ENCODE measurements around the gene SRGAP2B. TPM values are rescaled to one million over a fixed set of nuclear protein-coding genes. Genes with fewer than 3 reads are reported as not detected.
"Not testable (repeated sequence)": the region's sequence is repeated elsewhere in the genome, so short reads cannot be mapped to it uniquely, and the experiment has no call there.

Gene SRGAP2B
- total RNA-seq, 1 experiment from 2014 or later = 13.5 TPM

DNA sequence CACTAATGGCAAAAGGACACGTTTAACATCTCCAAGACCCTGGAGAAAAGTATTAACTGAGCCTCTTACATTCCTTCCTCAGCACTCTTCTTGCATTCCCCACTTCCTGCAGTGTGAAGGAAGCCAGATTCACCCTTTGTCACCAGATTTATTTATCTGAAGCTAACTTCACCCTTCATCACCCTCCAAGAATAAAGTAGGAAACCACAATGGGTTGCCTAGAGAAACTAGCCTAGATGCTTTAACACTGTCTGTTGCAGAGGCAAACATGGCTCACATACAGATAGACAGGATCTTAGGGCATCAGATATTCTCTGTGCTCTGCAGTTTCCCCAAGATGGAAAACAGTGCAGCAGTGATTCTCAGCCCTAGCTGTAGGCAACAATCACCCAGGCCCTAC lies 147.6 kb downstream of the SRGAP2B start:
- not testable (repeated sequence) for DNase-seq (ENCODE audit: low spot score)

DNA sequence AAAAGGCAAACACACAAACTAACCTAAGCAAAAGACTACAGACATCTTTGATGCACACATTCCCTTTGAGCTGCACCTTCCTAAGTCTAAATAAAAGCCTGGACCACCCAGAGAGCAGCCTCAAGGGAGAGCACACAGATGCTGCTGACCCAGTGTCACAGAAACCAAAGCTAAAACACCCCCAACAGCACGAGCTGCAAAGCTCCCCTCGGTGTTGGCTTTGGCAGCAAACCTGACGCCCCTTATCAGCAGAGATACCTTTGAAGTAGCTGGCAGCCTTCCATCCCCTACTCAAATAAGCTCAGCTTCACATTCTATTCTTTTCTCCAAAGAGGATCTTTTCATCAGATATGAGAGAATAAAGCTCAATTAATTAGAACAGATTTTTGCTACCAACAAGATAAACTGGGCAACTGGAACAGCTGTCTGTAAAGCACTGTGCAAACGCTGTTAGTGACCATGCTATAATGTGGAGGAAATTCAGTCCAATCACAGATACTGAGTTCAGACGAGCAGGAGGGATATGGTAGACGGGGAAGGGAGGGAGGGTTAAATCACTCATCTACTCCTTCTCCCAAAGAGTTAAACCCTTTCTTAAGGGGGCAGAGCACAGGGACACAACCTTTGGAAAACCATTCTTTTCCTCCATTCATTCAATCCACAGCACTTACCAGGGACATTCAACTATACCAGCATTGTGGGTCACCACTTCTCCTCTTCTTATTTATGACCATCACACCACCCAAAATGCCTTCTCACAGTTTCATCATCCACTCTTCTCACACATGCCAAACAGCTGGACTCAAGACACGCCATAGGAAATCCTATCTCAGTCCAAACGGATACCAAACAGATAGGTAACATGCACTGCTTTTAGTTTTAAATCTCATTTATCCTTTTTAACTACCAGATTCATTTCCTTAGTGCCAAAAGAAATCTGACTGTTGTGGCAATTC lies 148.3 kb downstream of the SRGAP2B start:
- not testable (repeated sequence) for DNase-seq (ENCODE audit: low spot score)

DNA sequence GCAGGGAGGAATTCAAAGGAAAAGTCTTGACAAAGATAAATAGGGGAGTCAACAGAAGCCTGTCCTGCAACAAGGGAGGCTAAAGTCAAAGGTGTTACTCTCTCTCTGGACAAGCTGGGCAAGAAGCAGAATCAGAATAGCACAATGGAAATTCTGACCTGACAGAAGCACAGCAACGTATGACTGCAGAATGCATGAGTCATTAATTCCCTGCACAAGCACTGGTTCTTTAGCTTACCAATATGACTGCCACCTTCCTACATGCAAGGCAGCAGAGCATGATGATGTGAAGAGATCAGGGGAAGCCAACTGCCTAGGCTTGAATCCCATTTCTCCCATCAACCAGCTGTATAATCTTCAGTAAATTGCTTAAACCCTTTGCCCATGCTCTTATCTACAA lies 153.4 kb downstream of the SRGAP2B start:
- not testable (repeated sequence) for DNase-seq (ENCODE audit: low spot score)

DNA sequence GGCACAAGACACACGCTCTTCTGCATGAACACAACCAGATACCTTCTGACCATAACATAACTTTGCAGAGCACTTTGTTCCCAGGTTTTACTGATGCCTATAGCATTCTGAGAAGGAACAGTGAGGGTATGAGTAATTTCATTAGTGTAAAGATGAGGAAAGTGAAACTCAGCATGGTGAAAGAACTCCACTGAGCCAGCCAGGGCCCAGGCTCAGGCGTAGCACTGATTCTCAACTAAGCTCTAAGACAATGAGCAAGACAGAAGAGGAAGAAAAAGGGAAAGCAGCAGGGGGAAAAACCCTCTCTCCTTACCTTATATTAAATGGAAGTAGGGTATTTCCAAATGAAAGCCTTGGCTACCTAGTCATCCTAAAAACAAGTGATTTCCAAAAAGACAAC lies 155.1 kb downstream of the SRGAP2B start:
- not testable (repeated sequence) for DNase-seq (ENCODE audit: low spot score)

DNA sequence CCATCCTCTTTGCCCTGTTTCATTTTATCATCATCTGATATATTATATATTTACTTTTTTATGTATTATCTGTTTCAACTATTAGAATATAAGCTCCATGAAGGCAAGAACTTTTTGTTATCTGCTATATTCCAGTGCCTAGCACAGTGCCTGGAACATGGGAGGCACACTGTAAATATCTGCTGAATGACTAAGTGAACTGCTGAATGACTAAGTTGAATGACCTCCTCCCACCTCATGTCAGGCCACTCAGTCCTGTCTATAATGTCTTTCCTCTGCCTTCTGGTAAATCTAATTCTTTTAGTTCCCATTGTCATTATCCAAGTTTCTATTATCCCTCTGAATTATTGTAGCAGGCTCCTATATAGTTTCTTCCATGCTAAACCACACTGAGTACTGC lies 156.5 kb downstream of the SRGAP2B start:
- DNase-seq (ENCODE audit: low spot score) = not testable (repeated sequence)

DNA sequence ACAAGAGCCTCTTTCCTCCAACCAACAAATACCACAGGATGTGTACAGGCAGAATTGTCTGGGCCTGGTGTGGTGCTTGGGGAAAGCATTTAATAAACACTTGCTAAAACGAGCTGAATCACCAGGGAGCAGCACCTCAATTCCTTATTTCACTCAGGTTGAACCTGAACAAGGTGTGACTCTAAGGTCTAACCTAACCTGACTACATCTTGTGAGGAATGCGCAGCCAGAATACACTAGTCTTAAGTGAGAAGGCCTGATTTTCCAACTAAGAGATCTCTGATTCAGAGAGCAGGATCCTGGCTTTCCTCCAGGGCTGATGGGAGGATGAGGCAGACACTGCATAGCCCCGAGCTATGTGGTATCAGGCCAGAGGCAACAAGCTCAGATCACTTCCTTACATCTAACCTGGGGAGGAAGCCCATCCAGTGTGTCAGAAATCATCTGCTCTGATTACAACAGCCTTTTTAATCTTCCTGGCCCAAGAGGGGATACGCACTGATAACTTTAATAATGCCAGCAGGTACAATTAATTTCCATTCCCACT lies 158.9 kb downstream of the SRGAP2B start:
- not testable (repeated sequence) for DNase-seq (ENCODE audit: low spot score)

DNA sequence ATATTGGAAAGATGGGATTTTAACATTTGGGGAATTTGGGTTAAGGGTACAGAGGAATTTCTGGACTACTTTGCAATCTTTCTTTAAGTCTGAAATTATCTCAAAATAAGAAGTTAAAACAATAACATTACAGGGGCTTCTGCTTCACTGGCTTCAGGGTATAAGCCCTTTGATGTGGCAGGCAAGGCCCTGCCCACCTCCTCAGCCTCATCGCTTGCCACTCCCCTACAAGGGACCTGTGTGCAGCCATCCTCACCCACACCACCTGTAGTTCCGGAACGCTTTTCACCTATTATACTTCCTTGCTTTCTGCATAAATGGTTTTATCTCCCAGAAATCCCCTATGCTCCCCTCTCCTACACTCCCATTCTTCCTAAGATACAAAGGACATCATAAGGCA lies 159.8 kb downstream of the SRGAP2B start:
- not testable (repeated sequence) for DNase-seq (ENCODE audit: low spot score)

DNA sequence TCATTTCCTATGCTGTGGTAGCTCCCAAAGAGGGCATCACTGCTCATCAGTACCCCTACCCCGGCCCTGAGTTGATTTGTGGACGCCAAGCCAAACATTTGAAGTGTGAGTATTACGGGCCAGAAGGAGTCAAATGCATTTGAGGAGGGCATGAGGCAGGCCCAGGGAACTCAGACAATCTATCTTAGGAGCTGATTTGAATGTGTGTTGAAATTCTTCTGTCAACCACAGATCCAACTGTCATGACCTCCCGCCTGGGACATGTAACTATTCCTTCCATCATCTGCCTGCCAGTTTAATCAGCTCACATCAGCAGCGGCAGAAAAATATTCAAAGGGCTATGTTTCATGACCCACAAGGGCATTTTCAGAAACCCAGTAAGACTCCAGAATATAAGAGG lies 162.1 kb downstream of the SRGAP2B start:
- DNase-seq (ENCODE audit: low spot score) = not testable (repeated sequence)

DNA sequence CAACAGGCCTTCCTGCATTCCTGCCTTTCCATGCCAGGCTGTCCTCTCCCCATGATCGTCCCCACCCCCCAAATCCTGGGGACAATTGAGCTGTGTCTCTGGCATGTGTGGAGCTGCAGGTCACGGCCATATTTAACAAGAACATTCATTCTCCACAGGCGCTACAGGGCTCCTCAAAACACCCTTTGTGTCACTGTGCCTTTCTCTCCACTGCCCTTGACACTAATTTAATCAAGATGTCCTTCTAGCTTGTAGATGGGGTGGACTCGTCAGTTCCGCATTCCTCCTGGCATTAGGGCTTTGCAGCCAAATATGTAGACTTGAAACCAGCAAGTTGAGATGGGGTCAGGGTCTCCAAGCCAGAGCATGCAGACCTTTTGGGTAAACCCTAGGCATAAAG lies 163.0 kb downstream of the SRGAP2B start:
- DNase-seq (ENCODE audit: low spot score) = not testable (repeated sequence)

DNA sequence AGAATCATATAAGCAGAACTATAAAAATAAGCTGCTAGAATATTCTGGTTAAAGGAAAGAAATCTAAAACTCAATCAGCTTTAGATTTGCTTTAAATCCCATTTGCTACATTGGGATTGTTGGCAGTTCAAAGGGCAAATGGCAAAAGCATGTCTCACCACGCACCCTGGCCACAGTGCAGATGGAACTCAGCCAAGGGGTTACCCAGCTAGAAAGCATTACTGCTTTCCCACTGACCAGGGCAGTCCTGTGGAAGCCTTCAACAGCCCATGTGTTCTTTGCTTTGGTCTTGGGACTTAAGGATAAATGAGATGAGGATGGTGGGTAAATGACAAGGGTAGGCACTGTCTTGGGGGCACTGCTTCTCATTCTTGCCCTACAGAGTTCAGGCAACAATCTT lies 163.6 kb downstream of the SRGAP2B start:
- DNase-seq (ENCODE audit: low spot score) = peak; percentile 0

DNA sequence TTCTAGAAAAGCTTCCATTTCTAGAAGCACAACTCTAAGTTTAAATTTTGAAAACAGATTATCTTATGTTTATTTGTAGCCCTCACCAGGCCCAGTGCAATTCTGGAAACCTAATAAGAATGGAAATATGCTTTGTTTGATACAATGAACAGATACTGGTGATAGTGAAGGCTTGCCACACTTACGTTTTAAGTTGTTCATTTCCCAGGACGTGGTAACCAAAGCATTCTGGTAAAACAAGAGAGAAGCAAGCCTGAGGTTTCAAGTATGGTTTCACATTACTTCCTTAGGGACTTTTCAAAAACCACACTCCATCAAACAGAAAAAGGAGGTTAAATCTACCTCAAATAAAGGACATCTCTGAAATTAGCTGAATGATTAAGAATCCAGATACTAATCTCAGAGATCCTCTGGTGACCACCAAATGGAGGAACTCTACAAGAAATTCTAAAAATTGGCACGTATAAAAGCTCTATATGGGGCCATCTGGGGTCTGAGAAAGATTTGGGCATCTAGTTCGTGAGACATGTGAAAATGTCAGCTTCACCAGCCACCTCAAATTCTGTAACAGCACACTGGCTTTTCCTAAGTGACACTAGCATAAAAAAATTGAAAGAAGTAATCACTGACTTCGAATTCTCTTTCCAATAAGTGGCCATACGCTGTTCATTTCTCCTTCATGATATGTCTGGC lies 164.9 kb downstream of the SRGAP2B start:
- DNase-seq (ENCODE audit: low spot score) = not testable (repeated sequence)

DNA sequence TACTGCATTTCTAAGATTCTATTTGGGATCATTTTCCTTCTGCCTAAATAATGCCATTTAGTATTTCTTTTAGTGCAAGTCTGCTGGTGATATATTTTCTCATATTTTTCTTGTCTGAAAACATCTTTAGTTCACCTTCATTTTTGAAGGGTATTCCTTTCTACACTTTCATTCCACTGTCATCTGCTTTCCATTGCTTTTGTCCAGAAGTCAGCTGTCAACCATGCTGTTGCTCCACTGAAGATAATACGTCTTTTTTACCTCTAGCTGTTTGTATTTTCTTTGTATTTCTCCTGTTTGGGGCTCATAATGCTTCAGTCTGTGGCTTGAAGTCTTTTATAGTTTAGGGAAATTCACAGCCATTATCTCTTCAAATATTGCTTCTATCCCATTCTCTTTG lies 167.8 kb downstream of the SRGAP2B start:
- not testable (repeated sequence) for DNase-seq (ENCODE audit: low spot score)

DNA sequence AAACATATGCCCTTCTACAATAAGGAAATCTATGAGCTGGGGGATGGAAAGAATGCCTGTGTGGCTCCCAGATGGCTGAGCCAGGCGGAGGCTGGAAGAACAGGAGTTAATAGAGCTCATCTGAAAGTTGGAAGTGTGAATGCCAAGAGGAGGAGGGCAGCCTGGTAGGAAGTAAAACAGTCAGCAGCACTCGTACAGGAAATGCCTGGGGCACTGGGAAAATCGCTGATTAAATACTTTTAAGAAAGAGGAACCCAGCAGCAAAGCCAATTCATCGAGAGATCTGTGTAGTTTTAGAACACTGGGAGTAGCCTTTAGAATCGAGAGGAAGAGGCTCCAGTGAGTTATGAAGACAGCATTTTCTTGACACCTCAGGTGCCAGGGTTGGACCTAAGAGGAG lies 171.5 kb downstream of the SRGAP2B start:
- not testable (repeated sequence) for DNase-seq (ENCODE audit: low spot score)

DNA sequence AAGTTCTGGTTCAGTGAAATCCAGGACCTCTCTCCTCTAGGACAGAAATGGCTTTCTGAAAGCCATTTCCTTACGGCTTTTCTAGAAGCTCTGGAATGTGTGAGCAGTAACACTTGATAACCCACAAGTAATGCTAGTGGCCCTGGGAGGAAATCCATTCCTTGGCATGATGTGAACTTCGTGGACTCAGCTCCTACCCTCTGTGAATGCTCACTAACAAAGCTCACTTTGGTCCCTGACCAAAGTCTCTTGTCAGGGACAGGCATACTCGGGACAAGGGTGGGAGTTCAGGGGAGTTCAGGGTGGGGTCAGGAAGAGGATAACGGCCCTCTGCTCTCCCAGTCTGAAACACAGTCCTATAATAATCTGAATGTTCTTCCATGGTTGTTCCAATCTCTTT lies 172.3 kb downstream of the SRGAP2B start:
- DNase-seq (ENCODE audit: low spot score) = not testable (repeated sequence)

DNA sequence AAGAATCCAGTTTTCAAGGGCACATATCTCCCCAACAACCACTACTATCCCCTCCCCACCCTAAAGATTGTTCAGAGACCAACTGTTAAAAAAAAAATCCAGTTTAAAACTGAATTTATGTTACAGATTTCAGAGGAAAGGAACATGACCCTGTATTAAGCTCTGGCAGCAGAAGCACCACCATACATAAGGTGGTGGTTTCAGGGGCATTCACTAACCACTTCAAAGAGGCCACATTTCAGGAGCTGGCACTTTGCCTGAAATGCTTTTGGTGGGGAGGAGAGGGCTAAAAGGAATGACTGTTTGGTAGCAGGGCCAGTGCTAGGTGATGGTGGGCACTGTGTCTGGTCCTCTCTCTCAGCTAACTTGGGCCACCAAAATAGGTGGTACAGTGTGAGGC lies 176.0 kb downstream of the SRGAP2B start:
- DNase-seq (ENCODE audit: low spot score) = not testable (repeated sequence)

DNA sequence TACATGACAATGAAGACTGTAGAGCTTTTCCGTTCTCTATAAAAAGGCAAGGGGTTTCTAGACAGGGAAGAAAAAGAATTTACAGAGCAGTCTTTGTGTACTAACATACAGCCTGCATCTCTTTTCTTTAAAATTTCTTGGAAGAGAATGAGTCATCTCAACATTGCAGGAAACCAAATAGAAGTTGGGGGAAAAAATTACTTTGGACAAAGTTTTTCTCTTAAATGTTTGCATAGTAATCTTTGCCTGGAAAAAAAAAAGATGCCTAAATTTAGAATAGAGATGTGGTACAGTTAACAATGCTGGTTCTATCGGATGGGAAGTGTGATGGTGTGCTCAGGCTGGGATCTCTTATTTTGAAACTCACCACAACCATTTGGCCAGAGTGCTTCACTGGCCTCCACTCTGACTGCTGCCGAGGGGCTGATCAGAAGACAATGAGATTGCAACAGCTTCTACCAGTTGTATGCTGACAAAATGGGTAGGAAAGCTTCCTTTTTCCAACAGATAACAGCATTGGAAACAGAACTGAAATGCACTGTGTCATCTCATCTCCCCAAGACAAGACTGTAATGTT lies 177.0 kb downstream of the SRGAP2B start:
- not testable (repeated sequence) for DNase-seq (ENCODE audit: low spot score)

DNA sequence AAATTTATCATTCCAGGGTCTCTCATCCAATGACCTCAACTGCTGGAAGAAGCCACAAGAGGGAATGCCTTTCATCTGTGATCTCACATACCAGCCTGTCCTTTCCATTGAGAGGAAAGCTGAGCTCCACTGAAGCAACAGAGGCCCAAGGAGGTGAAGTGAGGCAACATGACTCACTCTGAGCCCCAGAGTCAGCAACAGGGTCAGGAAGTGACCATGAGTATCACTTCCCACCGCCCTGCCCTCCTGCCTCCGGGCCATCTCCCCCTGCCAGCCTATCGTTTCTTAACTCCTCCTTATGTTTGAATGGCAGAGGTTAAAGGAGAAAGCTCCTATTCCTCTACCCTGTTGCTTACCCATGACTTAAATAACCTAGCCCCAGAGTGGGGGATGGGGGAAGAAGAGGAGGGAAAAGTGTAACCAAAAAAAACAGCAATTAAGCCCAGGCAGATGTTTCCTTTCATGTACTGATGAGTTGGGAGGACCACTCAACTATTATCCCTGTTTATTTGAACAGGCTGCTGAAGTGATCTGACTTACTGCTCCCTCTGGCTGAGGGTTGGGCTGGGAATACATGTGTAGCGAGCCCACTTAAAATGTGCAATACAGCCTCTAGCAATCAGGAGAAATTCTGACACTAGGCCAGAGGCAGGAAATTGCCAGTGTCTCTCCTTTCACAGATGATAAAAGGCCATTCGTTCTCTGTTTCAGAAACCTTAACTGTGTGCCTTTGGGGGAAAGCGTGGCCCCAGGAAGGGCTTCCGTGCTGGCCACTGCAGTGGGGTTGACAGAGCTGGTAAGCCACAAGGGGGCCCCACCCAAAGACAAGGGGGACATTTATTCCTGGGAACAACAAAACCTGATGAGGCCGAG lies 177.7 kb downstream of the SRGAP2B start:
- DNase-seq (ENCODE audit: low spot score) = not testable (repeated sequence)

DNA sequence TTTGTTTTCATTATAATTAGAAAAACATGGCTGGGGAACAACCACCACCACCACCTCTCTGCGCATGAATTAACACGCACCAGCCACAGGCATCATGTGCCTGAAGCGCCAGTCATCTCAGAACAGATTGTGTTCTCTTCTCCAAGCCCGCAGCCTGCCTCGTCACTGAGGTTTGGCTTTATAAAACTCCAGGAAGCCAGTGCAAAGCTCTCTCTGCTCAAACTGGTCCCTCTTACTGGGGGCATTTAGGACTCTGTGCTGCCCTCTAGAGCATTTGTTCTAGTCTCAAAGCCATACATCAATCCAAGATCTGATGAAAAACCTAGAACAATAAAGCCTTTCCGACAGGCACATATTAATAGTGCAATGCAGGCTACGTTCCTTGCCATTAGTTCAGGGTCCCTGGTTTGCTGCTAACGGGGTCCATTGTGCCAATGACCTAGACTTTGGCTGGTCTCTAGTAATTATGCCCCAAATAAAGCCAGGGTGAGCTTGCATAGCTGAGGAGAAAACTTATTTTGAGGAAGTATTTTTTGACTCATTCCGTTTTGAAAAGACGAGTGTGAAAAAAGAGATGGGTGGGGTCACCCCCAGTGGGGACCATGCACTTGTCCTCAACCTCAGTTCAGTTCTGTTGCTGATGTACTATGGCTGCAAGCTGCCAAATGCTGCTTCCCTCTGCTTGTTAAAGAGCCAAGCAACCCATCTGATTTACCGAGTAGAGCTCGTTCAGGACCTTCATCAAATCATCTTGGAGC lies 181.0 kb downstream of the SRGAP2B start:
- DNase-seq (ENCODE audit: low spot score) = not testable (repeated sequence)

DNA sequence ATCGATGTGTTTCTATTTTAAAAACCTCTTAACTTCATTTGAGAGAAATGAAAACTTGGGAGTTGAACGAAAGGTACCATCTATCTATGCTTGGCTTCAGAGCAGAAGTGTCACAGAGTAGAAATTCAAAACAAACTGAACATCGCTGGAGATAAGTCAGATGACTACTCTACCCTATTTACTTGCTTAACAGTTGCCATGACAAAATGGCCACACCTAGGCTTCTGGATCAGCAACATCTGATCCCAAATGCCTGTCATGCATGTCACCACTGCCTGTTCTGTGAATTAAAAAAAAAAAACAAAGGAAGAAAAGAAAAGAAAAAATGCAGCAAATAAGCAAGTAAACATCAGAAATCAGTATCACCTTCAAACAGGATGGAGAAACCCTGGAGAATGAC lies 181.7 kb downstream of the SRGAP2B start:
- DNase-seq (ENCODE audit: low spot score) = not testable (repeated sequence)

DNA sequence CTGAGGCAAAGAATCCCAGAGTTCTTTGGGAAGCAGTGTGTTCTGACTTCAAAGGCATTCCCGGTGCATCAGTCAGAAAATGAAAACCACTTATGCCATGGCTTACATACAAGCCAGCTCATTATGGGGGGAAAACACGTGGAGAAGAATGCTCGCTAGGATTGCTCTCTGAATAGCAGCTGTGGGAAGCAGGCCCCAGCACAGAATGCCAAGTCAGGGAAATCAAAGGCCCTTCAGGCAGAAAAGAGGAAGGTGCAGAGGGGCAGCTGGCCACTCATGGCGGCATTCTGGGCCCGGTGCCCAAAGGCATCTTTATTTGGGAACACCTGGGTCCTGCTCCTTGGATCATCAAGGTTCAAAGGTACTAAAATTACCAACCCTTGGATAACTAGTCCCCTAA lies 184.4 kb downstream of the SRGAP2B start:
- not testable (repeated sequence) for DNase-seq (ENCODE audit: low spot score)

Data from HT-29 (cell line).